SH-SY5Y (cell line): ENCODE data around the gene JAKMIP3.

Source experiments
- GATA2 ChIP-seq: IDR thresholded peaks from 2 replicates; pipeline ENCODE4 v1.6.1; 2011; ENCODE audit warnings: mild to moderate bottlenecking, low read depth, low read length
- GATA3 ChIP-seq: IDR thresholded peaks from 2 replicates; pipeline ENCODE4 v1.6.1; 2011; ENCODE audit warnings: low read depth, mild to moderate bottlenecking, low read length, moderate library complexity

The JAKMIP3 gene

DNA sequence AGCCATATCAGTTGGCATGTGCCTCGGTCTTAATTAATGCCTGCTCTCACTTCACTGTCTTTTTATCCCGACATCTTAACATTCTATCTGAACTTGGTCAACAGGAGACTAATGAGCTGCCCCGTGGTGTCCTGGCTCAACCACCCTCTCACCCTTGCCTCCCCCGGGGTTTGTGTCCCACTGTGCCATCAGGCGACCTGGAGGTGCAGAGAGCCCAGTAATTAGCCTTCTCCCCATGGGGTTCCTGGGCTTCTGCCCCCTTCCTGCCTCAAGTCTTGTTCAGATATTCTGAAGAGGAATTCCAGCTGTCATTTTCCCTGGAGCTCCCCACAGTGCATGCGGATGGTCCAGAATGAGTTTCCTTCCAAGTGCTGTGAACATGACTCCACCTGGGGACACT is 10.1 kb upstream of the JAKMIP3 start:
- TF ChIP-seq GATA2 (no peak), GATA3 (no peak)

DNA sequence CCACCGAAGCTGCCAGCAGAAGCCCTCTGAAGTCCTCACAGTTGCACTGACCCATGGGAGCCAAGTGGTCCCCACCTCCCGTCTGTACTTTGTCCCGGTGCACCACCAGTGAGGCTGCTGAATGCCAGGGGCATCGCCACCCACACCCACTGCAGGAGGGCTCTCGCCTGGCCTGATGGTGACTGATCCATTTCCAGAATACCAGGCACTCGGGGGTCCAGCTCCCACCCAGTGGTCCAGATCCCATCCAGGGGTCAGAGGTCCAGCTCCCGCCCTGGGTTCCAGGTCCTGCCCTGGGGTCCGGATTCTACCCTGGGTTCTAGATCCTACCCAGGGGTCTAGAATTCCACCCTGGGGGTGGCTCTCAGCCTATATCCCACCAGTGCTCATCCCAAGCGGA is 9.1 kb upstream of the JAKMIP3 start:
- TF ChIP-seq GATA3 (no peak), GATA2 (no peak)

DNA sequence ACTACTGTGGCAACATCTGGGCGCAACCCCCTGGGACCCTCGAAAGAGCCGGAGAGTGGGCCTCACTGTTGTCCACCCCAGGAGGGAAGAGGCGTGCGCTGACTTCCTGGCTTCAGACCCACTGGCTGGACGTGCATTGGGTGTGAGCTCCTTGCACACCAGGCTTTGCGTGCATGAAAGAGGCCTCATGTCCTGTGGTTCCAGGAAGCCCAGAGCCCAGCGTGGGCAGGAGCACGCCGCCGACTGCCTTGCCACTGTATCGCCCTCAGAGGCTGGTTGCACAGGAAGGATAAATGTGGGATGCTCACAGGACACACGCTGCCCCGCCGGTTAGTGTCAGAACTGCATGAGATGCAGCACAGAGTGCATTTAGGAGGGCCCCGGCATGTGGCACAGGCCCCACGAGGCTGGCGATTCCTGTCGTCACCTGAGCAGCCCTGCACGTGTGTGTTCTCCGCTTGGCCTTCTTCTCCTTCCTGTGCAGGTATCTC is 8.5 kb upstream of the JAKMIP3 start:
- TF ChIP-seq GATA3 (no peak), GATA2 (no peak)

DNA sequence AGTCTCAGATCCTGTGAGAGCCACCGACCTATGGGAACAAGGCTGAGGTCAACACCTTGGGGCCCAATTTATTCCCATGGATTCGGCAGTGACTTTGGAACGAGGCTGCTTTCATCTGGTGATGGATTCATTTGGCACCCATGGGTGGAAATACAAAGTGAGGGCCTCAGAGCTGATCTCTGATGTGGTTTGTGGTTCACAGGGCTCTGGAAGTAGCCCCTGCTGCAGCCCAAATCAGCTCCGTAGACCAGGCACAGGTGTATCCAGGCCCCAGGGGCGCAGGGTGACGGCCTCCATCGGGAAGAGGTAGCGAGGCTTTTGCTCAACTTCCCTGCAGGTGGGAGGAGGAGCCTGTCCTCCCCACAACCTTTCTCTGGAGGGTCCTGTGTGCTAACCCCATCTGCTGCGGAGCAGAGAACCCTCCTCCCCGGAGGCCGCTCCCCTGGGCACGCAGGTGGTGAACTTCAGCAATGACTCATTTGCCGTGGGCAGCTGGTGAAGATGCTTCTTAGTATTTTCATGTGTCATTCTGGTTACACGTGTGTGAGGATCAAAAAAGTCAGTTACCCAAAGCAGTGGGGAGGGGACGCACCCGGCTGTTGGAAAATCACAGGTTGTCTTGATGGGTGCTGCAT is 7.5 kb upstream of the JAKMIP3 start:
- no peak for TF ChIP-seq GATA3
- no peak for TF ChIP-seq GATA2

DNA sequence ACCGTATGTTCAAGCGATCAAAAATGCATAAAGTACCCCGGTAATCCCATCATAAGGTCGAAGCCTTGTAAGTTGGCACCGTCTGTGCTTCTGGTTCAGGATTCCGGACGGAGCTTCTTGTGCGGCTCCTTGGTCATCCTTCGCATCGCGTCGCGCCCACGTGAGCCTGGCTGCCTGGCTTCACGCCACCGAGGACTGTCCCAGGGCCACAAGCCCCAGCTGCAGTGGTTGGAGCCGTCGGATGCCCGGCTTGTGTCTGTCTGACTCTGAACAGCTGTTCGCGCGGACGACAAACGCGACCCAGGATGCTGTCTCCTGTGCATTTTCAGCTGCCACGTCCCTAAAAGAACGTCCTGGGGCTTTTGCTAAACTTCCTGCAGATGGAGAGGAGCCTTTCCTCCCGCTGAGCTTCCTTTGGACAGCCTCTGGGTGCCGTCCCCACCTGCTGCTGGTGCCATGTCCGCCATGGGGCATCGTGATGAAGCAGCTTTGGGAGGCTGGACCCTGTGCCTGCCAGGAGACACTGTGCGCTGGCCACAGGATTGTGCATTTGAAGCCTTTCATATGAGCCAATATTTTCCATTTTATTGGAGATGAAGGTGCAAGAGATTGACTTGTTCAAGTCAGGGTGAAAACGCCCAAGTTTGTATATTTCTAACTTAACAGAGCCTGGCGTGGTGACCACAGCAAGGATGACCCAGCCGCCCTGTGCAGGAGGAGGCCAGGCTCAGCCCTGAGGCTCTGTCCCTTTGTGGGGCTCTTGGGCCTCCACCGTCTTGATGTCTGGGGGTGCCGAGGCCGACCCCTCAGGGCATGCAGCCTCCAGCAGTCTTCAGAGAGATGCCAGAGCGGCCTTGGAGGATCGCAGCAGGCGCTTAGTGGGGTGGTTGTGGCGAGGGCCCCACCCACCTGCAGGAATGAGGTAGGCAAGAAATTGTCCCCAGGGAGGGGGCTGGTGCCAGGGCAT is 6.7 kb upstream of the JAKMIP3 start:
- no peak for TF ChIP-seq GATA2
- no peak for TF ChIP-seq GATA3

DNA sequence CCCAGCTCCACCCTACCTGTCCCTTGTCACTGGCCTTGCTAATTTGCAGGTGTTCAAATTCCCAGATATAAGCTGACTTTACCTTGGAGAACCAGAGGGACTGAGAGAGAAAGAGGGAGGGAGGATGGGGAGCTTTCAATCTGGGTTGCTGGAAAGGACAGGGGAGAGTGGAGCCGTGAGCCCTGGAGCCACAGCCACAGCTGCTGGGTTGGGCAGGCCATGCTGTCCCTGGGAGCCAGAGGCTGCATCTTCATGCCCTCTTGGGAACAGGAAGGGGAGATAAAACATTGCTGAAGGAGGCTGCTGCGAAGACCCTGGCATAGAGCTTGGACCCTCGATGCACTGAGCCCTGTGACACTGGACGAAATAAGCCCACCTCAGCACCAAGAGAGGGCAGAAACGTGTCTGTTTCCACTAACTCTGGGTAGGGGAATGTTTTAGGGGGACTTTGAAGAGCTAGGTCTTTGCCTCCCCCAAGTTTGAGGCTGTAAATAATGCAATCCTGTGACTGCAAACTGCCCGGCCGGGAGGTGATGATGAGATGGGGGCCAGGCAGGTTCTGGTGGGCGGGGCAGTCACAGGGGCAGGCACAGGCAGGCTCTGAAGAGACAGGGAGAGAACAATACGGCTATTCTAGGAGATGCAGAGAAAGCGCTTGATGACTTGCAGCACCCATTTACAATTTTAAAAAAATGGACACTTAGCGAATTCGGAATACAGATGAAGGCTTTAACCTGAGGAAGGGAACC is 5.8 kb upstream of the JAKMIP3 start:
- TF ChIP-seq GATA2 (no peak), GATA3 (no peak)

DNA sequence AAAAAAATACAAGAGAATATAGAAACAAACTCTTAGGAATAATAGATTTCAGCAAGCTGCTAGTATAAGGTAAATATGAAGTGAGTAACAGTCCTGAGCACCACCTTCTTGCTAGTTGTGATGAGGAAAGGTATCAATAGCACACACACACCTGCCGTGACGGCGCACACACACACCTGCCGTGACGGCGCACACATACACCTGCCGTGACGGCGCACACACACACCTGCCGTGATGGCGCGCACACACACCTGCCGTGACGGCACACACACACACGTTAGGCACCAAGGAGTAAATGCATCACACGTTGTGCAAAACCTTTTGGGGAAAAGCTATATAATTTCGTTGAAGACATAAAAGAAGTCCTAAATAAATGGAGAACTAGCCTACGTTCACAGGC is 4.7 kb upstream of the JAKMIP3 start:
- TF ChIP-seq GATA2 (no peak), GATA3 (no peak)

DNA sequence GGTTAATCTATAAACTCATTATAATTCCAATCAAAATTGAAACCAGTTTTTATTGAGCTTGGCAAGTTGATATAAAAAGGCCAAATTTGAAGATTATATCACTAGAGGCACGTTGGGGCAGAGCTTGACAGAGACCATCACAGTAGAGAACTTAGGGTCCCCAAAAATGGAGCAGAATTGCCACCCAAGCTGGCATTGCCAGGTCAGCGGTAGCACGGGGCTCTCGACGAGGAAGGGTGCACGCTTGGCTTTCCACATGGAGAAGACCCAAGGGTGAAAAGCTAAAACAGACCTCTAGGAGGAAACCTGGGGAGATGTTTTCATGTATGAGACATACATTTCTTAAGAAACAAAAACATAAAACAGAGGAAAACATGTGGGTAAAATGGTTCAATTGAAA is 4.3 kb upstream of the JAKMIP3 start:
- TF ChIP-seq GATA2 (no peak), GATA3 (no peak)

DNA sequence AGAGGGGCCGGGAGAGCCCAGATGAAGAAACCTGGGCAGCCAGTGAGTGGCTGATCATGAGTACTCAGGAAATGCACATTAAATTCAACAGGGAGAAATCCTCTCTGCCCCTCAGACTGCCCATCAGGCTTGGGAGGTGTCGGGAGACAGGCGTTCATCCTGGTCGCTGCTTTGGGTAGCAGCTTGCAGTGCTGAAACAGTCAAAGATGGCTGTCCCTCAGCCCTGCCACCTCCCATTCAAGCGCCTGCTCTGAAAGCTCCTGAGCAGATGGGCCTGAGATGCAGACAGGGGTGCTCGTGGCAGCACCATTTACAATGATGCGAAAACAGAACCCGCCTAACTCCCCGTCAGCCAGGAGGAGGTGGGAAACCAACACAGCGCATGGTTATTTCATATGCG is 3.6 kb upstream of the JAKMIP3 start:
- TF ChIP-seq GATA3 (no peak), GATA2 (no peak)

DNA sequence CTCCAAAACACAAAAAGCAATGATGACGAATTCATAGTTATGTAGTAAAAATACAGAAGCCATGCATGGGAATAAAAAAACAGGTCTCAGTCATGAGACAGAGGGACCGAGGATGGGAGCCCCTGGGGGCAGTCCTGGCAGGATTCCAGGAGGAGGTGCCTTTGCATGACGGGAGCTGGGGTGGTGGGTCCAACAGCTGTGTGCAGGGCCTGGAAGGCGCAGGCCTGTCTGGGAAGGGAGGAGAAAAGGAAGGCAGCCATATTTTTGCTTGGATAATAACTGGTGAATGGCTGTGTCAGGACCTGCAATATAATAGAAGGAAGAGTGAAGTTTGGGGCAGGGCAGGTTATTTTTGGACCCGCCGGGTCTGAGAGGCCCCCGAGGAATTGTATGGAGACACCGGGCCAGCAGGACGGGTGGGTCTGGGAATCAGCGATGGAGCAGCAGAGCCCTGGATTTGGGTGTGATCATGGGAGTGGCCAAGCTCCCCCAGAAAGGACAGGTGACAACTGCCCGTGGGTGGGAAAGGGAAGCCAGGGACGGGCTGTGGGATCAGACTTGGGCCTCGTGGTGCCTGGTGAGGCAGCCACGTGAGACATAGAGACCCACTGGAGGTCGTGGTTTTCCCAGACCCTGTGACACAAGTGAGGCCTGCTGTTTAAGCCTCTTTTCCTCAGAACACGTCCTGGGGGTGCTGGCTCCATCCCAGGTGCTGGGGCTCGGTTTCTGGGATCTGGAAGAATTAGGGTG is 2.9 kb upstream of the JAKMIP3 start:
- TF ChIP-seq GATA2 (no peak), GATA3 (no peak)

DNA sequence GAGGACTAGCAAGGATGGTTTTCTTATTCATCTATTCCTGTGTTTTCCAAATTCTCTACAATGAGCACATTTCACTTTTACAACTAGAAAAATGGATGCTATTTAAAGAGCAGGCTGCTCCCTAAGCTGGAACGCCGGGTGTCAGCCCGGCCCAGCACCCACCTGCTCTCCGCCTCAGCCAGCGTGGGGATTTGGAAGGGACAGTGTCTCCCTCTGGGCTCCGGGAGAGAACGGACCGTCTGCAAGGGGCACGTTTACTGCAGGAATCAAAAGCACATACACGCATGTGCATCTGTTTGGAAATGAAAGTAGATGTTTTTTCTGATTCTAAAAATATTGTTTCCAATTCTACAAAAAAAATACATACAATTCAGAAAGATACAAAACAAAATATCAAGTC is 2.3 kb upstream of the JAKMIP3 start:
- TF ChIP-seq GATA3 (no peak), GATA2 (no peak)

DNA sequence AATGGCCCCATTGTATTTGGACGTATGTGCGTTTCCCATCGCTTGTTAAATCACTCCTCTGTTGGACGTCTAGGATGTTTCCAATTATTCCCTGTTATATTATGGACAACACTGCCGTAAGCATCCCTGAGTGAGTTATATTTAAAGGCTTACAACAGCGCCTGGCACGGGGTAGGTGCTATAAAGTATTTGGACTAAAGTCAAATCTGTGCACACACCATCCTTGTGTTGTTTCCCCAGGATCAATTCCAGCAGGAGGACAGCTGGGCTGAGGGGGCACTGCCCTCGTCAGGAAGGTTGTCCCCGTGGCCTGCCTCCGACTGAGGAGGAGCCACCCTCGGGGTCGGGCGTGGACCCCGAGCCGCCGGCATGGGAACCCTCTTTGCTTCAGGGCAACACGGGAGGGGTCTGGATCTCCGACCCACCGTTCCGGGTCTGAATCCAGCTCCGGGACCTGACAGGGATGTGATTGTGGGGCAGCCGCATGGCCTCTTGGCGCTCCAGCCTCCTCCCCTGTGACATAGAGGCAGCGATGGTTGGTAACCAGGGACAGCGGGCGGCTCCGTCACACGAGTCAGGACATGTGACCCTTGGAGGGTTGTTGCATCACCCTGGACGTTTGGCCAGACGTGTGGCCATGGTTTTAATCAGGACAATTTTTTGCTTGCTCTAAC is 1.5 kb upstream of the JAKMIP3 start:
- TF ChIP-seq GATA2, result no peak
- no peak for TF ChIP-seq GATA3
